Measurements from ENCODE around the gene UGT8.

The UGT8 gene

GRCh38 chr4:114684462-114684861 lies 85.9 kb downstream of the UGT8 start:
- no peak for ATAC-seq
- TF ChIP-seq TSHZ2 (CRISPR knock-in tag; IDR thresholded peaks at IDR 0.05) (no peak), ZFP30 (CRISPR knock-in tag; IDR thresholded peaks at IDR 0.05) (no peak), TCF4 (CRISPR knock-in tag; IDR thresholded peaks at IDR 0.05; ENCODE audit: borderline replicate concordance) (no peak), ZNF565 (CRISPR knock-in tag; conservative IDR thresholded peaks at IDR 0.05; ENCODE audit: low read depth) (no peak), PATZ1 (CRISPR knock-in tag; IDR thresholded peaks at IDR 0.05; ENCODE audit: borderline replicate concordance) (no peak), ZC3H10 (CRISPR knock-in tag; IDR thresholded peaks at IDR 0.05) (no peak), CSDC2 (CRISPR knock-in tag; IDR thresholded peaks at IDR 0.05) (no peak), OSR1 (CRISPR knock-in tag; IDR thresholded peaks at IDR 0.05) (no peak), POU6F1 (CRISPR knock-in tag; IDR thresholded peaks at IDR 0.05; ENCODE audit: borderline replicate concordance, low read depth) (no peak), SNAI2 (CRISPR knock-in tag; IDR thresholded peaks at IDR 0.05) (no peak), TOX (CRISPR knock-in tag; IDR thresholded peaks at IDR 0.05; ENCODE audit: borderline replicate concordance) (no peak), ZNF8 (CRISPR knock-in tag; IDR thresholded peaks at IDR 0.05) (no peak)

GRCh38 chr4:114688059-114688458 lies 89.5 kb downstream of the UGT8 start:
- no peak for TF ChIP-seq ZFP3 (CRISPR knock-in tag; IDR thresholded peaks at IDR 0.05)
- ATAC-seq = no peak

GRCh38 chr4:114690571-114690970 lies 92.0 kb downstream of the UGT8 start:
- ATAC-seq = no peak

More at GRCh38 chr4:114690571-114690970, 92.0 kb downstream of the UGT8 start:
- TF ChIP-seq ZNF70 (CRISPR knock-in tag; IDR thresholded peaks at IDR 0.05) = no peak
- no peak for TF ChIP-seq ZFP30 (CRISPR knock-in tag; IDR thresholded peaks at IDR 0.05)
- no peak for TF ChIP-seq TOX (CRISPR knock-in tag; IDR thresholded peaks at IDR 0.05; ENCODE audit: borderline replicate concordance)
- no peak for TF ChIP-seq TCF4 (CRISPR knock-in tag; IDR thresholded peaks at IDR 0.05; ENCODE audit: borderline replicate concordance)
- TF ChIP-seq CSRNP3 (CRISPR knock-in tag; IDR thresholded peaks at IDR 0.05) = no peak
- no peak for TF ChIP-seq ZNF8 (CRISPR knock-in tag; IDR thresholded peaks at IDR 0.05)
- no peak for TF ChIP-seq SNAI2 (CRISPR knock-in tag; IDR thresholded peaks at IDR 0.05)
- no peak for TF ChIP-seq ISL1 (CRISPR knock-in tag; IDR thresholded peaks at IDR 0.05)
- TF ChIP-seq ARNTL (CRISPR knock-in tag; IDR thresholded peaks at IDR 0.05; ENCODE audit: borderline replicate concordance, low read depth) = no peak
- TF ChIP-seq POU6F1 (CRISPR knock-in tag; IDR thresholded peaks at IDR 0.05; ENCODE audit: borderline replicate concordance, low read depth) = no peak
- no peak for TF ChIP-seq CSDC2 (CRISPR knock-in tag; IDR thresholded peaks at IDR 0.05)
- TF ChIP-seq RARB (CRISPR knock-in tag; IDR thresholded peaks at IDR 0.05) = no peak
- TF ChIP-seq TSHZ2 (CRISPR knock-in tag; IDR thresholded peaks at IDR 0.05) = no peak
- no peak for TF ChIP-seq ZNF565 (CRISPR knock-in tag; conservative IDR thresholded peaks at IDR 0.05; ENCODE audit: low read depth)

All from SK-N-SH treated with all-trans-retinoic acid at 6 μM for 48 hours (cell line).